GM10266 (cell line): ENCODE data around the gene IRAK2.

ENCODE experiments used
- DNase-seq: peaks from one replicate; pipeline ENCODE4 v3.0.0; 2012; ENCODE audit errors: extremely low spot score
- CTCF ChIP-seq: IDR thresholded peaks from 2 replicates; pipeline ENCODE4 v1.5.1; 2012; ENCODE audit warnings: mild to moderate bottlenecking, low read depth; ENCODE audit not compliant: control insufficient read depth, insufficient read depth; ENCODE audit errors: missing control alignments

Gene IRAK2

GRCh38 chr3:10288575-10288960 is 123.8 kb downstream of the IRAK2 start:
- no peak for TF ChIP-seq CTCF
- no peak for DNase-seq

DNA sequence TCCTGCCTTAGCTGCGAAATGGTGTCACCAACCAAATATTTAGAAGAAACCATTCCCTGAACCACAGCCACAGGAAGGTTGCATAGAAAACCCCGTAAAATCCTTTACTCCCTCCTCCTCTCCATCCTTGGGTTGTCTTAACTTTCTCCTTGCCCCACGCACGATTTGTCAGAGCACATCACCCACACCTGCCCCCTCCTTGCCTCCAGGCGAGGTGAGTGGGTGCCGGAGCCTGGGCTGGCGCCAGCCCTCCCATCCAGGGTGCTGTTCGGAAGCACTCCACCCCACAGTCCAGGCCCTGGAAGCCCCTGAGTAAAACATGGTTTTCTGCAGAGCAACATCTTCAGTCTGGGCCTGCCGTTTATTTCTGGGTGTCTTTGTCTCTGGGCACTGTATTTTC is 124.4 kb downstream of the IRAK2 start:
- DNase-seq = no peak
- TF ChIP-seq CTCF = no peak

- no peak for TF ChIP-seq CTCF
- DNase-seq = no peak
Observed at GRCh38 chr3:10289787-10290355, 125.2 kb downstream of the IRAK2 start.

- no peak for TF ChIP-seq CTCF
- no peak for DNase-seq
Observed at GRCh38 chr3:10290481-10291176, 125.9 kb downstream of the IRAK2 start.

DNA sequence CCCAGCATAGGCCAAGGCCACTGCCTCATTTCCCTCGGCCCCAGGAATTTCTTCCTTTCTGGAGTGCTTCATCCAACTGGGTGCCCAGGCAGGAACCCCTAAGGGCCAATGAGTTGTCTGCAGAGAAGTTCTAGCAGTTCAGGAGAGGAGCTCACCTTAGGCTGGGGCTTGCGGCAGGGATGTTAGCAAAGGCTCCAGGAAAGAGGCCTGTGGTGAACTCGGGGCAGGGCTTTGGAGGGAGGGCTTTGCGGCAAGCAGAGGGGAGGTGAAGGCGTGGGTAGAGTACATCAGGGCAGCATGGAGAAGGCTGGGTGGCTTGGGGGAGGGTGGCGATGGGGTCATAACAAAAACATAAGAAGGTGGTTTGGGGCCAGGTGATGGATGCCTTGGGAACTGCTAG is 126.9 kb downstream of the IRAK2 start:
- DNase-seq = no peak
- no peak for TF ChIP-seq CTCF

DNA sequence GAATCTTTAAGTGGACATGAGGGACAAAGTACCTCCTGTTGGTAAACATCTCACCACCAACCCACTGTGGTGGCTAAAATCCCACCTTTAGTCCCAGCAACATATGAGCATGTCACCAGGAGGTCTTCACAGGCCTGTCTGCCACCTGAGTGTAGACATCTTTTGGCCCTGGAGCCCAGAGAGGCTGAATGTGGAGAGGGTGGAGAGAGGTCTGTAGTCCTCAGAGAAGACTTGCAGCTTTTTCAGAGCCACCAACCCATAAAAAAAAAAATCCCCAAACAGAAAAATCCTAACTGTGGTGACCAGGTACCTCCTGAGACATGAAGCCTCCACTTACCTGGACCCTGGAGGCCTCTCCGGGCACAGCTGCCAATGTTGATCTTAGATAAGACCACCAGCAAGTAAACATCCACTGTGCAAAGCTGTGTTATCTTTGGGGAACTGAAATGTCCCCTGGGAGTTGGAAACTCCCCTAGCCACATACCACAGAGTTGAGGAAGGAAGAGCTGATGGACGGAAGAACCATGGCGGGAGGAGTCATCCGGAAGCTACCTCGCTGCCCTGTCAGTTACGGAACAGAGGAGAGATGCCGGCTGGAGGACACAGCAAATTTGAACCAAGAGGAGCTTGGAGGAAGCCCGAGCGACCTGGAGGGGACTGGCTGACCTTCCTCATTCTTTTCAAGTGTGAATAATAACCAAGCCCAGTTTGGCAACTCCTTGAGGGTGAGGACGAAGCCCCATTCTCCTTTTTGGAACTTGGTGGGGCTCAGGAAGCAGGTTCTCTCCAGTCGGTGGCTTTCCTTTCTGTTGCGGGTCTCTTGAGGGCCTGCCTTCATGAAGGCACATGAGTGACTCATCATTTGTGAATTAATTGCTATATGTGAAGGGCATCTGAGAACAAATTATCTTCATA is 128.0 kb downstream of the IRAK2 start, which contains the start of gene GHRL:
TSS of gene GHRL (minus strand) at position 443 of the 915 bp plus-strand sequence. CDS start 2,767 bp downstream, outside the sequence.
- peak; percentile 71 for DNase-seq
- TF ChIP-seq CTCF = no peak
